Stimulated activated CD8-positive, alpha-beta memory T cell treated with anti-CD3 and anti-CD28 coated beads, Interleukin-2, amount 100 ng/mL, for 1 hour (primary cell): ENCODE results near the gene IKZF3.
"Not testable (repeated sequence)": the region's sequence is repeated elsewhere in the genome, so short reads cannot be mapped to it uniquely, and the experiment has no call there.

Experiments used
- DNase-seq, 2 donors: peaks; one replicate each; pipeline ENCODE4 v3.0.0-alpha.2; 2020; ENCODE audit warnings: low read depth in 2 of 2

Gene IKZF3

GRCh38 chr17:39863918-39864746 lies at the start of gene IKZF3:
Gene IKZF3, minus strand, starts transcription at chr17:39864312. Its CDS starts 186 bp downstream, at chr17:39864126.
- peak; percentile 60 to 63 for DNase-seq

- DNase-seq: no peak
Observed at GRCh38 chr17:39908789-39909352, 44.8 kb upstream of the IKZF3 start.

- DNase-seq: no peak
Observed at GRCh38 chr17:39904990-39905288, 40.8 kb upstream of the IKZF3 start.

- no peak for DNase-seq
Observed at GRCh38 chr17:39903158-39903884, 39.2 kb upstream of the IKZF3 start.

GRCh38 chr17:39902027-39902426 lies 37.9 kb upstream of the IKZF3 start:
- DNase-seq: not testable (repeated sequence)

GRCh38 chr17:39899215-39899614 lies 35.1 kb upstream of the IKZF3 start:
- no peak for DNase-seq

DNA sequence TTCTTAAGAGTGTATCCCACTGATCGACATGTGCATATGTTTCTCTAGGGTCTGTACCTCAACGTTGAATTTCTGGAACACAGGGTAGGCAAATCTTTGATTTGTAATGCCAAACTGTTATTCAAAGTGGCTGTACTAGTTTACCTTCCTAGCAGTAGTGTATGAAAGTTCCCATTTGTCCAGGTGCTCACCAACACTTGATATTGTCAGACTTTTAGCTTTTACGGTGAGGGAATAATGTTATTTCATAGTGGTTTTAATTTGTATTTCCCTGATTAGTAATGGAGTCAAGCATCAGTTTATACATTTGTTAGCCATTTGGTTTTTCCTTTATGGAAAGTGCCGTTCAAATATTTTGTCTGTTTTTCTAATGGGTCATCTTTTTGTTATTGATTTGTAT lies 34.0 kb upstream of the IKZF3 start:
- no peak for DNase-seq

DNA sequence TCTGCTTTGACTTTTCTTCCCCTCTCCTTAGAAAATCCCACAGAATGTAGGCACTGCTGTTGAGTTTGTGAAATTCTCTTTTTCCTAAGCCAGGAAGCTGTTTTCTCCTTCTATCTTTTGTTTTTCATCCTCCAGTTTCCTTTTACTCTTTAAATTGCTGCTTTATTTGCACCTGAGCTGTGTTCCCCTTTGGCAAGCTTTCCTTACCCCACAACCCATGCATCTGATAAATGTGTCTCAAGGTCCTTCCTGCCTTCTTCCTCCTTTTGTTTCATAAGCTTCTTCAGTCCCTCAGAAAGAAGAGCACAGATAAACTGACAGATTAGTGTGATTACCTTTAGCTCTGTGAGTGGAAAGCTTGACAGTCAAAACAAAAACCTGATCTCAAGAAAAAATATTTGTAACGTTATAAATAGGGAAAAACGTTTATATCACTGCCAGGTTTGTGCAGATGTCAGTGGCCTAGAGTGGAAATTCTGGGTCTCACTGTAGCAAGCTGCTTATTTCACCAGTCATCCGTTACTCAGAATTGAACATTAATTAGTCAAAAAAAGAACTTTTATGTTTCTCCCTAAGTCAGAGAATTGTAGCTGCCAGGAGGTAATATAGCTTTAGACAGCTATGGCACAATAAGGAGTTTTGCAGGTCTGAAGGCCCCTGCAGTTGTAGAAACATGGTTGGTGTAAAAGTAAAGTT lies 30.7 kb upstream of the IKZF3 start:
- DNase-seq: no peak

DNA sequence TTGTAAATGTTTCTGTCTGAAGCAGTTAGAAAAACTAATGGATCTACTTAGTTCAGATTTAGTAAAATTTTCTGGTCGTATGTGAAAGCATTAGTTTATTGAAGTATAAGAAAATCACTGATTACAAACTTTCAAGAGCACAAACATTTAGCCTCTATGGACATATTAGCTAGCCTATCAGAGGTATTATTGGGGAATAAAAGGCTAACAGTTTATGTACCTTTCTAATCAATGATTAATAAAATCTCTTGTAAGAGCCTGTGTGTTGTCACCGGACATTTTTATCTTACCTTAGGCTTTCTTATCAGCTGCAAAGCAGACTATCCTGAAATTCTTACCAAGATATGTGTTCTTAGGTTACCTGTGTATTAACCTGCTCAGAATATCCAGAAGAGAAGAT lies 25.1 kb upstream of the IKZF3 start:
- no peak for DNase-seq

DNA sequence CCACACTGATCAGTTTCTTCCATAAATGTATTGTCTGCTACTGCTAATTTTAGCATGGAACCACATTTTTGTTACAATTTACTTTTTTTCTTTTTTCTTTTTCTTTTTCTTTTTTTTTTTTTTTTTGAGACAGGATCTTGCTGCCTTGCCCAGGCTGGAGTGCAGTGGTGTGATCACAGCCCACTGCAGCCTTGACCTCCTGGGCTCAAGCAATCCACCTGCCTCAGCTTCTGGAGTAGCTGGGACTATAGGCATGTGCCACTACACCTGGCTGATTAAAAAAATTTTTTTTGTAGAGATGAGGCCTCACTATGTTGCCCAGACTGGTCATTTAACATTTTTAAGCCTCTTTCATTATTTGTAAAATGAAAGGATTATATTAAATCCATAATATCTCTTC lies 23.0 kb upstream of the IKZF3 start:
- no peak for DNase-seq

- DNase-seq: not testable (repeated sequence)
Observed at GRCh38 chr17:39886102-39886501, 22.0 kb upstream of the IKZF3 start.

- no peak for DNase-seq
Observed at GRCh38 chr17:39872751-39873150, 8.6 kb upstream of the IKZF3 start.

DNA sequence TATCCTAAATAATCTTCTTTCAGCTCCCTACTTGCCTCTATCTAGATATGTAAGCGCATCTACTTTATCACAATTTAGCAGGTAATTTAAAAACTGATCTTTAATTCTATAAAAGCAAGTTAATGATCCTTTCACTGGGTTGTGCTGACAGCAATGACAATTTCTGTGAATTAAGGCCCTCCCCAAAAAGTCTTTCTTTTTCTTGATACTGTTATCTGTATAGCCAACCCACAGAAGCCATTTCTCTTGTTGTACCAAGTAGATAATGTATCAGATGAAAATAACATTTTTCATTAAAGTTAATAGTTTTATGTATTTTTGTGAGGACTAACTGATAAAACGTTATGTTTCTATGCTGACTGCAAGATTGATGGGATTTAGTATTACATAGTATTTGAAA lies 7.7 kb upstream of the IKZF3 start:
- no peak for DNase-seq

- no peak for DNase-seq
Observed at GRCh38 chr17:39870776-39871175, 6.7 kb upstream of the IKZF3 start.

DNA sequence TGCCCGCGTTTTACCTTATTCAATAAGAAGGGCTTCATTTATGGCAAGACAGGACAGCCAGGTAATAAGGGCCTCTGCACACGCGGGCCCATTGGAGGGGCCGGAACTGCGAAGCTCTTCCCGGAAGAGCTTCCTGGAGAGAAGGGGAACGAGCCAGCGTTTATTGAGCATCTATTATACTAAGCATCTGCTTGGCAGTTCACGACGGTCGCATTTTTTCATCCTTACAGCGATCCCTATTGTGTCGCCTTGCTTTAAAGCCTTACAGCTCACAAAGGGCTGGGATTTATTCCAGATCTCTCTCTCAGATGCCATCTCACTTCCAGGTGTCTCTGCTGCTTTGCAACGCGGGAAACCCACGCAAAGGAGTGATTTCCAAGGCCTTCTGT lies 4.4 kb upstream of the IKZF3 start:
- no peak for DNase-seq

DNA sequence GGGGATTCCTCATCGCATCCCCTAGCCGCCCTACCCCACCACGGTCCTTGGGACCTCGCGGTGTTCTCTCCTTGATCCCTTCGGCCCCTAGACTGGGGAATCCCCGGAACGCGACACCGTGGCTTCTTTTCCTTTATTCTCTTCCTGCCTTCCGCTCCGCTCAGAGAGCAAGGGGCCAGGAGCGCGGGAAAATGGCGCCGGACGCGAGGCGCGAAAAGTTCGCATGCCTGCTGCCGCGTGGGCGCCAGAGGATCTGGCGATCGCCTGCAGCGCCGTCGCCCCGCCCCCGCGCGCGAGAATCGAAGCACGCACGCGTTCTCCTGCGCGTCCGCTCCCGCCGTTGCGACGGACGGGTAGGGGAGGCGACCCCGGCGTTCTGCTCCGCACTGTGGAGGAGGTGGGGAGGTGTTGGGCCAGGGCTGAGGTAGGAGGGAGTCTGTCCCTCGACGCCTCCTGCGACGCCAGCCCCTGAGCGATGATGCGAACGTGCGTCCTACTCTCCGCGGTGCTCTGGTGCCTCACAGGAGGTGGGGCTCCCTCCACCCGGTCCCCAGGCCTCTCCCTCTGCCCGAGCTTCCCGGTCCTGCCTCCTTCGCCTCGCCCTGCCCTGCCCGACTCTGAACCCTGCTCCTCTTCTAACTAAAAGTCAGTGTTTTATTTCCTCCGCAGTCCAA lies 3.9 kb upstream of the IKZF3 start, which contains the start of gene ZPBP2:
TSS of gene ZPBP2 (plus strand) at position 323 of the 674 bp plus-strand sequence. CDS start at position 476, 153 bp downstream.
- no peak for DNase-seq

DNA sequence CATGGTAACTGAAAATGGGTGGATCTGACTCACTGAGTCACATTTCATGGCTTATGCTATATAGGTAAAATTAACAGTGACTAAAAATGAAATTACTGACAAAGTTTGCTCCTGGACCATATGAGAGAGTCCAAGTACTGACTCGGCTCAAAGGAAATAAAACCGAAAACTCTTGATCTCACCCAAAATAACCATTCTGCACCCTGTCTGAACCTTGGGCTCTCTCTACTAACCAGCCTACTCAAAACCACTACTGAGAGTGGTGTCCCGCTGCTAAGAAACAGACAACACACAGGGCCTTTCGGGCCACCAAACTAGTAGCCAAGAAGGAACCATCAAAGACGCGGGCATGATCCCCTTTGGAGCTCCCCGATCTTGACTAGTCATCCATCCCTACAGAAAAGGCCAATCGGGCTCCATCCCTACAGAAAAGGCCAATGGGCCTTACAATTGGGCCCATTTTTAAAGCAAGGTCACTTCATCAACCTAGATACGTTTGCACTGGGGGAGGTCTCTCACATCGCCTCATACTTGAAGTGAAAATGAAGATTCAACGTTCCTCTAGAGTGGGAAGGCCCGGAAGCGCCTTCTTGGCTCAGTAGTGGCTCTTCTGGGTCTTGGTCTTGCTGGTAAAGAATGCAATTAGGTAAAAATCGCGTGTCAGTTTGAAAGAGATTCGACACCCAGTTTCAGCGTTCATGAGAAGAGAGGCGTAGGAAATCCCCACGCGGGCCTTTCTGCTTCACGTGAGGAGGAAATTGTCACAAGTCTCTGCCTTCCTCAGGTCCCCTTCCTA lies 3.2 kb upstream of the IKZF3 start:
- peak in 1 of 2 donors; percentile 29 for DNase-seq

DNA sequence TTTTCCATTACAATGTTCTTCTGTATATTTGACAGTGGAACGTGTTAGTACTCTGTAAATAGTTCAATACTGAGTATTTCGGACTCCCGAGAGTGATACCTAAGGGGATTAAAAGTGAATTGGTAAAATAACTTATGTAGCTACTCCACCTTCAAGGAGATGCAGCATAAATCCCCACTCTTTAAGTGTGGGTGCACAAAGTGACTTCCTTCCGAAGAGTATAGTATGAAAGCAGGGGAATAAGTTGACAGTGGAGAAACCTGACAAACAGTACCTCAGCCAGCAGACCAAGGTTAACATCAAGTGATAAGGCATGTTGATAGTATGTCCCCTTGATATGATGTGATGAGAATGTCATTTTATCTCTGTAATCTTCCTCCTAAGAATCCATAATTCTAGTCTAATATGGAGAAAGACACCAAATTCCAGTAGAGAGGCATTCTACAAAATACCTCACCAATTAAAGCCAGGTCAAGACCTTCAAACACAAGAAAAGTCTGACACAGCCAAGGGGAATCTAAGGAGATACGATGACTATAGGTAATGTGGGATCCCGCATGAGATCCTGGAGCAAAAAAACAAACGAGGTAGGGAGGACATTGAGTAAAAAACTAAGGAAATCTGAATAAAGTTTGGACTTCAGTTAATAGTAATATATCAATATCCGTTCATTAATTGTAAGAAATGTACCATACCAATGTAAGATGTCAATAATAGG lies 2.1 kb upstream of the IKZF3 start:
- DNase-seq: no peak

DNA sequence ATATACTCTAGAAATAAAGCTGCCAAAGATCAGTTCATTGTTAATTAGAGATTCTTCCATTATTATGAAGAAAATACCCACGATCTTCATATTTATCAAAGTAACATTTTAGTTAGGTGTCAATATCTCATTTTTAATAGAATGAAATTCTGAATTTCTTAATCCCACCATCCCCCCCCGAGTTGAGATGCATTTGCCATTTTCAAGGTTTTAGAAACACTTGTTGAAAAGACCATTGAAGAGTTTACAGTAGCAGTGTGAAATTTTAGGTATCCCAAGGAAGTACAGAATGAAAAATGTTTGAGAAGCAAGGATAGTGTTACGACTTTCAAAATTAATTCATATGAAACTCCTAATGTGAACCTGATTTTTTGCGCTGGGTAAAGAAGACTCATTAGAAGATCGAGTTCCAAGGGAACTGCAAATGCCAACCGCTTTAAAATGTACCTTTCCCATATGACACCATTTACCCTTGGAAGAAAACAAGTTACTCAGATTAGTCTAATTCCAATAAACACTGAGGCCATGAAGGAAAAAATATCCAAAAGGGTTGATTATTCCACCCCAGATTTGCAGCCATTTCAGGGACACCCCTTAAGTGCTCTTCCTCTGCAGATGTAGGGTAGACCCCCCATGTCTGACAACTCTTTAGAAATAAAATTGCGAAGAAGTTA lies 731 bp downstream of the IKZF3 start:
- DNase-seq: no peak

DNA sequence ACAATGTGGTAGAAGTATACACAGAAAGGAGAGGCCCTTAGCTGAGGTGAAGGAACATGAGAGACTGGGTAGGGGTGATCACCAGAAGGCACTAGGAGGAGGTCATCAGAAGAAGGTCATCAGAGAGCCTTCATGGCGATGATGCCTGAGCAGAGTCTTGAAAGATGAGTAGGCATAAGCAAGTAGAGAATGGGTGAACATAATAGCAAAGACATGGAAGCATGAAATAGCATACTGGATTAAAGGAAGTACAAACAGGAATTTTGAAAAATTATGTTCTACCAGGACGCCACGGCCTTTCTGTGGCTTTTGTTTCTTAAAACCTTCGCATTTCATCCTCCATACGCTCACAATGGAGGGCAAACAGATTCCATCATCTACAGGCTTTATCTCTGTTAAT lies 2.9 kb downstream of the IKZF3 start:
- no peak for DNase-seq
